ENCODE results near the gene TNIK. TPM values are rescaled to one million over a fixed set of nuclear protein-coding genes. Genes with fewer than 3 reads are reported as not detected.

TNIK gene
- total RNA-seq, 2 donors from 2014 or later: 31.7 to 37.9 TPM

DNA sequence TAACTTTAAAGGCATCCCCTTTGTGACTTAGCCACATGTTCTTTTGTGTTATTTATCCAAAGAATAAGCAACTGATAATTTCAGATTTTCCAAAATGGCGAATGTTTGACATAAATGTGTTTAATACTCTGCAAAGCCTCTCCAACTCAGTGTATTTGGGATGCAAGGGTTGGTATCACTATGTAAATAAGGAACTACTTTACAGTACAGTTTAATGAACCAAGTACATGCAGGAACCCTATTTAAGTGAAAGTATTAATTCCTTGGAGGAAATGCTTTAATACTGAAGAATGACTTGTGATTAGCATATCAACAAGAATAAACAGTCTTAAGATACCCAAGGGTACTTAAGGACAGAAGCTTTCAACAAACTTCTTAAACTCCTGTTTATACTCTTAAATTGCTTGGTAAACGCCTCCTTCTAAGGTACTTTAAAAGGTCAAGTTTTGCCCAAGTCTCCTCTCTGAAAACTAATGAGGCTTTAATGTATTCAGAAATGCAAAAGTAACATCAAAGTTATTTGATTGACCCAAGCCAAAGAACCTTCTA lies 107.7 kb downstream of the TNIK start:
- H3K36me3 Mint-ChIP-seq: no peaks in the 10 kb centered on the region
- H3K27ac Mint-ChIP-seq: no peak overlapping the region
- H3K9me3 Mint-ChIP-seq: no peaks in the 10 kb centered on the region
- DNase-seq (ENCODE audit: low spot score in 2 of 2) (no peak), ATAC-seq (no peak)

DNA sequence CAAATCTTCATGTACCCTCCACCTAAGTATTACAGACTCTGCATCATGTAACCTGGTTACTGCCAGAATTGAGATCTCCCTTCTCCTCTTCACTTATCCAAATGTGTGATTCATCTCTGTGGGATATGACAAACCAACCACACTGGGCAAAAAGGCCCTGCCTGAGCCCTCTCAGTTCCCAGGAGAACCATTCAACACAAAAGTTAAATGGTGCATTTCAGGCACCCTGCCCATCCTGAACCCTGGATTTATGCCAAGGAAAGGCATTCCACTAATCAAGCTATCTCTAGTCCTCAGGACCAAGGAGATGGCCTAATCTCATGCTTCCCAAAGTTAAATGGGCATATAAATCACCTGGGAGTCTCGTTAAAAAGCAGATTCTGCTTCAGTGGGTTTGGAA lies 108.5 kb downstream of the TNIK start:
- peak; percentile 69 to 88 for ATAC-seq
- Mint-ChIP-seq H3K36me3 (peaks cover 1 to 4% of the 10 kb centered on the region in 2 donors), H3K27ac (no peak overlapping the region)

DNA sequence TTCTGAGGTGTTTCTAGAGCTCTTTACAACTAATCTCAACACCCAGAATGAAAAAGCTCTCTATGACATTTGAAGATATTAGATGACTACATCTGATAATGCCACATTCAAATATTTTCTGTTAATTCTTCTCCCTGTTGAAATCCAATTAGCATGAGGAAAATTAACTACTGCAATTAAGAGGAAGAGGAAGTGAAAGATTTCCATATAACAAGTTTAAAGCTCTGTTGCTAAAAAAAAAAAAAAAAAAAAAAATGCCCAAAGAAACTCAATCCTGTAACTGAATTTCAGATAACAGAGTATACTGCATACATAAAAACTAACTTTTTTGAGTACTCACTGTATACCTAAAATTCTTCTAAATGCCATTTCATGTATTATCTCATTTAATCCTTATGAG lies 109.8 kb downstream of the TNIK start:
- H3K27ac Mint-ChIP-seq: no peak overlapping the region
- peaks cover 9 to 13% of the 10 kb centered on the region in 2 donors for H3K36me3 Mint-ChIP-seq
- ATAC-seq (no peak), DNase-seq (ENCODE audit: low spot score in 2 of 2) (no peak)
- H3K9me3 Mint-ChIP-seq: peaks cover 4 to 6% of the 10 kb centered on the region in 2 donors

More for the DNA sequence above, 108.5 kb downstream of the TNIK start:
- DNase-seq (ENCODE audit: low spot score in 2 of 2): no peak
- H3K9me3 Mint-ChIP-seq: peaks cover 0 to 2% of the 10 kb centered on the region in 2 donors

DNA sequence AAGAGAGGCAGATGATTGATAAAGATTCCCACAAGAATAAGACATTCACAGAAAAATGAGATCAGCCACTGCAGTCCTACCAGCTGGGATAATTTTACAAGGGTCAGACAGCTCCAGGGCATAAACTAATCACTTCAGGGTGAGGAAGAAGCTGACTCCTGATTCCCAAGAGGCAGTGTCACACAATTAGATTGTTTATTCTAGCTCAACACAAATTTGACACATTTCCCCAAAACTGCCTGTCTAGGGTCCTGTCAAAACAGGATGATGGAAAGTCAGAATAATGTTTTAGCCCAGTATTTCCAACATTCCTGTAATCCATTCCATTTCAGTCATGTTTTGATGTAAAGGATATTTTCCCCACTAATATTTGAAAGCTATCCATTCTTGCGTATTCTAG lies 110.8 kb downstream of the TNIK start:
- ATAC-seq: no peak
- no peak for DNase-seq (ENCODE audit: low spot score in 2 of 2)
- H3K36me3 Mint-ChIP-seq: peaks cover 18 to 19% of the 10 kb centered on the region in 2 donors
- H3K9me3 Mint-ChIP-seq: peaks cover 7 to 12% of the 10 kb centered on the region in 2 donors
- no peak overlapping the region for H3K27ac Mint-ChIP-seq

GRCh38 chr3:171348121-171348520 lies 112.1 kb downstream of the TNIK start:
- Mint-ChIP-seq H3K9me3 (peaks cover 12% of the 10 kb centered on the region in 2 donors), H3K27ac (no peak overlapping the region), H3K36me3 (peaks cover 27 to 31% of the 10 kb centered on the region in 2 donors)
- no peak for DNase-seq (ENCODE audit: low spot score in 2 of 2)
- no peak for ATAC-seq

GRCh38 chr3:171347301-171348039 lies 112.7 kb downstream of the TNIK start:
- DNase-seq (ENCODE audit: low spot score in 2 of 2): no peak
- ATAC-seq: peak; percentile 48 to 52
- H3K27ac Mint-ChIP-seq: peak overlapping the region in 1 of 2 donors; percentile 84
- peaks cover 34 to 36% of the 10 kb centered on the region in 2 donors for H3K36me3 Mint-ChIP-seq
- H3K9me3 Mint-ChIP-seq: peaks cover 16% of the 10 kb centered on the region in 2 donors

DNA sequence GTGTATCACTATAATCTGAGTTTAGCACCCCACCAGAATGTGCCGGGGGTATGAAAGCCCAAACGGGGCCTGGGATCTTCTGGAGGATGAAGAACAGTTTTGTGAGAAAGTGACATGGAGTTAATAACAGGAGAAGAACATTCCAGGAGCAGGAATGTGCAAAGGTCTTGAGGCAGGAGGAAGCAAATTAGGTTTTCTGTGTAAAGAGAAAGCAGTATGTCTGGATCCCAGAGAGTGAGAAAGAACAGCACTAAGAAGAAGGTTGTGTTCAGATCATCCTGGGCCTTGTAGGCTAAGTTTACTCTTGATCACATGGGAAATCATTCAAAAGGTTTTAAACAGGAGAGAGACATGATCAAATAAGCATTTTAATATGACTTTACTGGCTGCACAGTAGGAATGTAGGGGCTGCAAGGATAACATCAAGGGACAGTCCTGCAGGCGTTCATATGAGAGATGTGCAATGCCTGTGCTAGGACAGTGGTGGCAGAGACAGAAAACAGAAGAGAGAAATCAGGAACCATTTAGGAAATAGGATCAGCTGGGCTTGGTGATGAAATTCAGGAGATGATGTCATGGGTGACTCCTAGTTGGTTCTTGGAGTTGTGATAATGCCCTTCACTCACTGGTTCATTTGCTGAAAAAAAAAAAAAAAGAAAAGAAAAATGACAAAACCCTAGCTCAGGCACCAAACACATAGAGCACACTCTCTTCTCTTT lies 113.5 kb downstream of the TNIK start:
- peaks cover 36 to 40% of the 10 kb centered on the region in 2 donors for H3K36me3 Mint-ChIP-seq
- H3K27ac Mint-ChIP-seq: no peak overlapping the region
- DNase-seq (ENCODE audit: low spot score in 2 of 2) (no peak), ATAC-seq (no peak)
- H3K9me3 Mint-ChIP-seq: peaks cover 16% of the 10 kb centered on the region in 2 donors

DNA sequence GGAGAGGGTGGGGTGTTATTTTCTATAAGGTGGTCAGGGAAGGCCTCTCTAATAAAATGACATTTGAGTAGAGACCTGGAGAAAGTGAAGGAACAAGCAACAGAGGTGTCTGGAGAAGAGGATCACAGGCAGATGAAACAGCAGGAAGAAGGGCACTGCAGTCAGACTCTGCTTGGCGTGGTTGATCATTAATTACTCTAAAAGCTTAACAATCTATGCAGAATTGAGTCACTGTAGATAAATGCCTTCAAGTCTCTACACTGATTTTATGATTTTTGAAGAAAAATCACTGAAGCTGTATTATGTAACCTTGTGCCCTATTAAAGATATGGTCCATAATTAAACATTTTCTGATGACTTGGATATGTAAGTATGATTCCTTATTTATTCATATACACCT lies 114.2 kb downstream of the TNIK start:
- DNase-seq (ENCODE audit: low spot score in 2 of 2) (no peak), ATAC-seq (no peak)
- Mint-ChIP-seq H3K27ac (no peak overlapping the region), H3K9me3 (peaks cover 16% of the 10 kb centered on the region in 2 donors), H3K36me3 (peaks cover 36 to 40% of the 10 kb centered on the region in 2 donors)

DNA sequence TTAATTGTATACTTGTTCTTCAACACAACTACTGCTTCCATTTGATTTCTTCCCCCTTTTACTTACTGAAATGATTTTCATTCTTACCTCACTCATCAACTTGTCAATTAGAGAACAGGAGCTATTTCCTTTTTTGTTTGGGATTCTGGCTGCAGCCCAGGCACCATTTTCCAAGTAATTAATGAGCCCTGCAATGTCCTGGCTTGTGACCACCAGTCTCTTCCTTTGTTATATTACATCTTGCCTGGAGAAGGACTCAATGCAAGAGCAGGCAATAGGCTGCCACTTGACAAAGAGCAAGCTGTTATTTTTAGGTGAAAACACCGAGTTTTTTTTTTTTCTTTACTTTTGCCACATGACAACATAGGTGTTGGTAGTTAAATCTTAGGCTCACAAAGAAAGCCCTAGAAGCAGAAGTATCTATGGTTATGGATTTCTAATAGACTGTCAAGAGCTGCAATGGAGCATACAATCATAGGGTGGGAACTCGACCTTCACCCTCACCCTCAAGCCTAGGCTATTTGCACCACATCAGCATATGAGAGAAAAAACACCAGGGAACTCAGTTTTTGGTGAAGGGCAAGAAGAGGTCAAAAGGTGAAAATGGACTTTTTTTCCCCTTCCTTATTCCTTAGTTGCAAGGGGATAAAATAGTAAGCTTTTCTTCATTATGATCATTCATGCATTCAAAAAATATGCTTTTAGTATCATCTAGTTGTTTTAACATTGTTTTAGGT lies 114.9 kb downstream of the TNIK start:
- DNase-seq (ENCODE audit: low spot score in 2 of 2) (no peak), ATAC-seq (no peak)
- Mint-ChIP-seq H3K9me3 (peaks cover 16% of the 10 kb centered on the region in 2 donors), H3K27ac (no peak overlapping the region), H3K36me3 (peaks cover 36 to 40% of the 10 kb centered on the region in 2 donors)

DNA sequence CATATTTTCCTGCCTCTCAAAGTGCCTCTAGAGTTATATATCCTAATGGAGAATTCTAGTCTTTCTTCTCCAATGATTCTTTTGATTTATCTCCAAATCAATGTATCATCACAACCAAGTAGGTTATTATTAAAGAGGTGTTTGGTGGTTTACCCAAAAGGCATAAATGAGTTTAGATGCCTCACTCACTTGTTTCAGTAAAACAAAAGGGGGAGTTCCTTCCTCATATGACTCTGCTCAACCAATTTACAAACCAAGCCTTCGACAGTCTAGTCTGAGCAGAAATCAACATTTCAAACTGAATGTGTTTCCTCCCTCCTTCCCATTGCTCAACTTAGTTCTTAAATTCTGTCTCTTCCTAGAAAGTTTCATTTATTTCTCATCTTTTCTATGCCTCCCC lies 116.5 kb downstream of the TNIK start:
- Mint-ChIP-seq H3K36me3 (peaks cover 36 to 40% of the 10 kb centered on the region in 2 donors), H3K9me3 (peaks cover 16 to 25% of the 10 kb centered on the region in 2 donors), H3K27ac (no peak overlapping the region)
- ATAC-seq: peak; percentile 11 to 72
- DNase-seq (ENCODE audit: low spot score in 2 of 2): no peak

DNA sequence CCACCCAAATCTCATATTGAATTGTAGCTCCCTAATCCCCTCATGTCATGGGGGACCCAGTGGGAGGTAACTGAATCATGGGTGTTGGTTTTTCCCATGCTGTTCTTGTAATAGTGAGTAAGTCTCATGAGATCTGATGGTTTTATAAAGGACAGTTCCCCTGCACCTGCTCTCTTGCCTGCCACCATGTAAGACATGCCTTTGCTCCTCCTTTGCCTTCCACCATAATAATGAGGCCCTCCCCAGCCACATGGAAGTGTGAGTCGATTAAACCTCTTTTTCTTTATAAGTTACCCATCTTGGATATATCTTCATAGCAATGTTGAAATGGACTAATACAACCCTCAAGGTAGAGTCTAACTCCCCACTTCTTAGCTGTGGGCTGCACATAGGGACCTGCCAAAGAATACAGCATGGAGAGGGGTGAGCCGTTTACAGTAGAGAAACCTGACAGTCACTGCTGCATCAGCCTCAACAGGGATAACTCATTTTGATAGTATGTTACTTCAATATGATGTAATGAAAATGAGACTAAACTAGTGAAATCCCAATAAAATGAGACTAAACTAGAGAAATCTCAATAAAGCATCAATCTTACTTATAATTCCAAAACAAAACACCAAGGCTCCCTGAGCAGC lies 117.3 kb downstream of the TNIK start:
- Mint-ChIP-seq H3K9me3 (peaks cover 16 to 25% of the 10 kb centered on the region in 2 donors), H3K27ac (no peak overlapping the region), H3K36me3 (peaks cover 36 to 40% of the 10 kb centered on the region in 2 donors)
- ATAC-seq (peak in 1 of 2 donors; percentile 41), DNase-seq (ENCODE audit: low spot score in 2 of 2) (no peak)

DNA sequence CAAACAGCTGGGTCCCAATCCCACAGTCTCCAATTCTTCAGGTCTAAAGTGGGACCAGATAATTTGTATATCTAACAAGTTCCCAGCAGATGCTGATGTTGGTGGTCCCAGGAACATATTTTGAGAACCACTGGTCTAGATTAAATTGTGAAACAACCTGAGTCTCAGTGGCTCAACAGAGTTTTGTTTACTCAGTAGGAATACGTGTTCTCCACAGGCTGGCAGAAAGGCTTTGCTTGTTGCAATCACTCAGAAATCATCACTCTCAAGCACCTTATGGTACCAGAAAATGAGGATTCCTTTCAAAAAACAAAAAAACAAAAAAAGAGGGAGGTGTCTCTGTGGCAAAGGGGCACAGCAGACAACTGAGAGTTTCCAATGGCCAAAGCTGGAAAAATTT lies 118.0 kb downstream of the TNIK start:
- no peak overlapping the region for H3K27ac Mint-ChIP-seq
- peaks cover 36 to 40% of the 10 kb centered on the region in 2 donors for H3K36me3 Mint-ChIP-seq
- DNase-seq (ENCODE audit: low spot score in 2 of 2) (no peak), ATAC-seq (no peak)
- peaks cover 16 to 25% of the 10 kb centered on the region in 2 donors for H3K9me3 Mint-ChIP-seq

- Mint-ChIP-seq H3K36me3 (peaks cover 23 to 31% of the 10 kb centered on the region in 2 donors), H3K9me3 (peaks cover 12 to 19% of the 10 kb centered on the region in 2 donors), H3K27ac (no peak overlapping the region)
- no peak for ATAC-seq
- DNase-seq (ENCODE audit: low spot score in 2 of 2): no peak
These were observed 119.8 kb downstream of the TNIK start for GRCh38 chr3:171340434-171340833.

DNA sequence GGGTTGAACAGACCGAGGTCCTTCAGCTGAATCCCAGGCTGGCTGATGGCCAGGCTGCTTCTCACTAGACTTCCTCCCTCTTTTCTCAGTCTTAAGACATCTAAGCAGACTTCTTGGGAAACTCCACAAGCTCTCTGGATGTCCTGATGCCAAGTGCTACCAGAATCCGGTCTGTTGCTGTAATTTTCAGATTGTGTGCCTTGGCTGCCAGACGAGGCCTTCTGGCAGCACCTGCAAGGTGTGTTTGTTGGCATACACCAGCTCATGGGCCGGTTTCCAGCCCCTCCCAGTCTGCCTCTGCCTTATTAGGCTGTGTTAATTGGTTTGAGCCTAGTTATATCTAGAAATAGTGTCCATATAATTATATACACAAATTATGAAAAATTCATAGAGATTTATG lies 120.6 kb downstream of the TNIK start:
- Mint-ChIP-seq H3K36me3 (peaks cover 16 to 24% of the 10 kb centered on the region in 2 donors), H3K9me3 (peaks cover 9 to 13% of the 10 kb centered on the region in 2 donors), H3K27ac (no peak overlapping the region)
- ATAC-seq (no peak), DNase-seq (ENCODE audit: low spot score in 2 of 2) (no peak)

- no peaks in the 10 kb centered on the region for H3K36me3 Mint-ChIP-seq
- no peak for DNase-seq (ENCODE audit: low spot score in 2 of 2)
- no peak overlapping the region for H3K27ac Mint-ChIP-seq
- peaks cover 0 to 9% of the 10 kb centered on the region in 2 donors for H3K9me3 Mint-ChIP-seq
- no peak for ATAC-seq
These were observed 123.8 kb downstream of the TNIK start for GRCh38 chr3:171336406-171336805.

- ATAC-seq: no peak
- DNase-seq (ENCODE audit: low spot score in 2 of 2): no peak
- peaks cover 0 to 9% of the 10 kb centered on the region in 2 donors for H3K9me3 Mint-ChIP-seq
- no peak overlapping the region for H3K27ac Mint-ChIP-seq
- no peaks in the 10 kb centered on the region for H3K36me3 Mint-ChIP-seq
These were observed 124.6 kb downstream of the TNIK start for GRCh38 chr3:171335559-171335958.
